Cardiac fibroblast (primary cell): ENCODE data around the gene TSC22D1.

Experiments used
- DNase-seq, 2 donors: peaks; one replicate each; pipeline versions ENCODE4 v3.0.0 to v3.0.0-alpha.2; 2010; ENCODE audit warnings: low read depth in 2 of 2
- H3K4me3 ChIP-seq, 2 donors: replicated peaks in 1 of 2; 1 replicate in 1 of 2; 2 replicates in 1 of 2; pipeline ENCODE4 v1.5.1; 2011; ENCODE audit warnings: low read depth in 2 of 2, low read length in 2 of 2, mild to moderate bottlenecking in 2 of 2, moderate library complexity in 1 of 2
- TF ChIP-seq, protein P1 (sequence below): IDR thresholded peaks from one replicate; pipeline ENCODE4 v1.5.1; 2011; ENCODE audit warnings: low read depth, mild to moderate bottlenecking, low read length, inconsistent platforms

The TSC22D1 gene

DNA sequence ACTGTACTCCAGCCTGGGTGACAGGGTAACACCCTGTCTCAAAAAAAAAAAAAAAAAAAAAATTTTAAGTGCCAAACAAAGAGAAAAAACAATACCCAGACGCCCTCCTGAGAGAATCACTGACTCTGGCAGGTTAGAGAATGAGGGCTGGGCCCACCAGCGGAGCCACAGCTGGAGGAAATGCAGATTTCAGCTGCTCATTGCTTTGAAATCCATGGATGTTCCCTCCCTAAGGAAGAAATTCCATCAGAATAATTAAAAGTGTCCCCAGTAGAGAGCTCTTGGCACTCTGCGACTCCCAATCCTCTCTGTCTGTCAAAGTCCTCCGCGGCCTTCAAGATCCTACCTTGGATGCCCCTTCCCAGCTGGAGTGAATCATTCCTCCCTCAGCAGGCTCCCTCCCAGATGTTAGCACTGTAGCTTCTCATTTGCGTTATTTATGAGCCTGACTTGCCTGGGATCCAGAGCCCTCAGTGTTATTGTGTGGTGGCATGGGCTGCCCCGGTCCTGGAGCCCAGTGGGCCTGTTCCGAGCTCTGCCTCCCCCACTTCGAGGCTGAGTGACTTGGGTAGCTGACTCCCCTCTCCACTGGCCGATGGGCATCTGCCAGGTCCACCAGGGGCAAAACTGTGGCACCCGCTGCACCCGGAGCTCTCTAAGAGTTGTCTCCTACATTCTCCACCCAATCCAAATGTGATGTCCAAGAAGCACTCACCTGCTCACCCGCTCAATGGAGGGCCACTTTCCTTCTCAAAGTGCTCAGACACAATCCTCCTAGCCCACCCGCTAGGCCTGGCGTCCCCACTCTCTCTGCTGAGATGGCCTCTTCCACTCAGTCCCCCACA is 155.5 kb downstream of the TSC22D1 start:
- no peak for DNase-seq
- H3K4me3 ChIP-seq = no peak overlapping the region
- TF ChIP-seq, protein P1, sequence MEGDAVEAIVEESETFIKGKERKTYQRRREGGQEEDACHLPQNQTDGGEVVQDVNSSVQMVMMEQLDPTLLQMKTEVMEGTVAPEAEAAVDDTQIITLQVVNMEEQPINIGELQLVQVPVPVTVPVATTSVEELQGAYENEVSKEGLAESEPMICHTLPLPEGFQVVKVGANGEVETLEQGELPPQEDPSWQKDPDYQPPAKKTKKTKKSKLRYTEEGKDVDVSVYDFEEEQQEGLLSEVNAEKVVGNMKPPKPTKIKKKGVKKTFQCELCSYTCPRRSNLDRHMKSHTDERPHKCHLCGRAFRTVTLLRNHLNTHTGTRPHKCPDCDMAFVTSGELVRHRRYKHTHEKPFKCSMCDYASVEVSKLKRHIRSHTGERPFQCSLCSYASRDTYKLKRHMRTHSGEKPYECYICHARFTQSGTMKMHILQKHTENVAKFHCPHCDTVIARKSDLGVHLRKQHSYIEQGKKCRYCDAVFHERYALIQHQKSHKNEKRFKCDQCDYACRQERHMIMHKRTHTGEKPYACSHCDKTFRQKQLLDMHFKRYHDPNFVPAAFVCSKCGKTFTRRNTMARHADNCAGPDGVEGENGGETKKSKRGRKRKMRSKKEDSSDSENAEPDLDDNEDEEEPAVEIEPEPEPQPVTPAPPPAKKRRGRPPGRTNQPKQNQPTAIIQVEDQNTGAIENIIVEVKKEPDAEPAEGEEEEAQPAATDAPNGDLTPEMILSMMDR = no peak

DNA sequence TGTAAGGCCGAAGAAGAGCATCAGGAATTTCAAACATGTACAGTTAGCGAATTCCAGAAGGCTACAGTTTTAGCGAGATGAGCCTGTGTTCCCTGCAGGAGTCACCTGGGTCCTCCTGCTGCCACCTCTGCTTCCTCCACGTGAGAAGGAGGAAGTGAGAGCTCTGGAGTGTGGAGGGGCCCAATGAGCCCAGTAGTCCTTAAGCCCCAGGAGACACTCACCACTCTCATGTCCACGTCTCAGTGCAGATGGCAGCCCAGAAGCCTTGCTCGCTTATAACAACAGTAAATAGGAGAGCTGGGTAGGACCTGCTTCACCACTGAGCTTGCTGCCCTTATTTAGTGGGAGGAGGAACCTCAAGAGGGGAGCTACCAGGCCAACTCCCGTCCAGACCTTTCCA is 158.3 kb downstream of the TSC22D1 start:
- DNase-seq = no peak
- no peak overlapping the region for H3K4me3 ChIP-seq
- TF ChIP-seq, protein P1 = no peak

DNA sequence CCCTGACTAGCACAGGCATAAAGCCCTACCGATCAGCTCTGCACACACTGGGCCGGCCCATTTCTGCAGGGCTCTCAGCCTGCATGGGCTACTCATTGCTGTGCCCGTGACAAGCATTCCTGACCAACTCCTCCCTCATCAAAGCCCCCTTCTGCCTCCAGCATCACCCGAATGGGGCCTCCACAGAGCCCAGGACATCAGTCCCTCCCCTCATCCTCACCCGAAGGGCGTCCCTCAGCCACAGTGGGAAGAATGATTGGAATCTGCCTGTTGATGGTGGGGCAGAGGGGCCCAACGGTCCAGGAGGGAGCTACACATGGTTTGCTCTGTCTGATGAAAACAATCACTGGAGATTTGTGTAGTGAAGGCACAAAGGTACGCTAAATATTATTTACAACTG is 158.7 kb downstream of the TSC22D1 start:
- no peak for DNase-seq
- H3K4me3 ChIP-seq = no peak overlapping the region
- TF ChIP-seq, protein P1 = no peak

GRCh38 chr13:44416744-44417143 is 159.4 kb downstream of the TSC22D1 start:
- no peak for DNase-seq
- TF ChIP-seq, protein P1 = no peak
- H3K4me3 ChIP-seq = no peak overlapping the region

DNA sequence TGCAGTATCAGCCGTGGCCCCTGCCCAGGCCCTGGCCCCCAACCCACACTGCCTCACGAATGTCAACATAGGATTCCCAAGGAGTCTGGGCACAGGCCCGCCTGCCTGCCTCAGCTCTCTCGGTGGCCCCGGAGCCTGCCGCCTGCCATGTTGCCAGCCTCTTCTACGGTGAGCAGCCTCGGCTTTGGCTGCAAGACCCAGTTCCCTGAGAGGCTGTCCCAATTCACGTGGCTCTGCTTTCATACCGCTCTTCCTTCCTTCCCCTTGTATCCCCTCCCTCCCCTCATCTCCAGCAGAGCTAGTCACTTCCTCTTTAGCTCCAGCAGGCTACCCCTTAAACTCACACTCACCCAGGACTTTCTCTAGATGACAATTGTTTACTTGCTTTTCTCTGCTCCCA is 159.8 kb downstream of the TSC22D1 start:
- TF ChIP-seq, protein P1 = no peak
- H3K4me3 ChIP-seq = no peak overlapping the region
- DNase-seq = no peak

- DNase-seq = no peak
- TF ChIP-seq, protein P1 = no peak
- no peak overlapping the region for H3K4me3 ChIP-seq
Observed at GRCh38 chr13:44415815-44416214, 160.3 kb downstream of the TSC22D1 start.
